ENCODE data around the gene PHAF1.

DNA sequence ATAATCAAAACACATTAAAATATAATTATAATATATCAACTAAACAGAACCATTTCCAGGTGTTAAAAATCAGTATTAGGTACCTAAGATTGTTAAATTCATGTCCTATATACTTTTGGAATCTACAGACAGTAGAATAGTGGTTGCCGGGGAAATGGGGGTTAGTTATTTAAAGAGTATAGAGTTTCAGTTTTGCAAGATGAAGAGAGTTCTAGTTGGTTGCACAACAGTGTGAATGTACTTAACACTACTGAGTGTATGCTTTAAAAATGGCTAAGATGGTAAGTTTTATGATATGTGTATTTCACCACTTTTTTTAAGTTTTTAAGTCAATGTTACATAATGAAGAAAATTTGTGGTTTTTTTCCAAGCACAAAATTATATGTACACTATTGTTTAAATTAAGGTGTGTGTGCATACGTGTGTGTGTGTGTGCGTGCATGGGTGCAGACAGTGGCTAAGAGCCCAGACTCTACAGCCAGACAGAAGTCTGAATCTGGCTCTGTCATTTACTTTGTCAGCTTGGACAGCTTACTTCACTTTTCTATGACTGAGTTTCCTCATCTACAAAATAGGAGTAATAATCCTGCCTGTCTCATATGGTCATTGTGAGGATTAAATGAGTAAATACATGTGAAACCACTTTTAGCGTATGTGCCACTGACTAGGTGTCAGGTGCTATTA lies 25.3 kb upstream of the PHAF1 start:
- TF ChIP-seq, protein P1, sequence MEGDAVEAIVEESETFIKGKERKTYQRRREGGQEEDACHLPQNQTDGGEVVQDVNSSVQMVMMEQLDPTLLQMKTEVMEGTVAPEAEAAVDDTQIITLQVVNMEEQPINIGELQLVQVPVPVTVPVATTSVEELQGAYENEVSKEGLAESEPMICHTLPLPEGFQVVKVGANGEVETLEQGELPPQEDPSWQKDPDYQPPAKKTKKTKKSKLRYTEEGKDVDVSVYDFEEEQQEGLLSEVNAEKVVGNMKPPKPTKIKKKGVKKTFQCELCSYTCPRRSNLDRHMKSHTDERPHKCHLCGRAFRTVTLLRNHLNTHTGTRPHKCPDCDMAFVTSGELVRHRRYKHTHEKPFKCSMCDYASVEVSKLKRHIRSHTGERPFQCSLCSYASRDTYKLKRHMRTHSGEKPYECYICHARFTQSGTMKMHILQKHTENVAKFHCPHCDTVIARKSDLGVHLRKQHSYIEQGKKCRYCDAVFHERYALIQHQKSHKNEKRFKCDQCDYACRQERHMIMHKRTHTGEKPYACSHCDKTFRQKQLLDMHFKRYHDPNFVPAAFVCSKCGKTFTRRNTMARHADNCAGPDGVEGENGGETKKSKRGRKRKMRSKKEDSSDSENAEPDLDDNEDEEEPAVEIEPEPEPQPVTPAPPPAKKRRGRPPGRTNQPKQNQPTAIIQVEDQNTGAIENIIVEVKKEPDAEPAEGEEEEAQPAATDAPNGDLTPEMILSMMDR (IDR thresholded peaks at IDR 0.05; ENCODE audit: borderline replicate concordance, extremely low read depth, low read length, poor library complexity, severe bottlenecking) = no peak
- TF ChIP-seq EZH2 (IDR thresholded peaks at IDR 0.05; ENCODE audit: borderline replicate concordance, low read depth, low read length, severe bottlenecking) = no peak

Data from DND-41 (cell line).